DMS53 treated with DMSO at 0.1 percent for 48 hours (cell line): ENCODE results near the gene GRIN2B.

Experiments
- DNase-seq: peaks from one replicate; lab custom pipeline; 2025; ENCODE audit not compliant: unreplicated experiment; lab: John Stamatoyannopoulos, UW

GRIN2B gene

DNA sequence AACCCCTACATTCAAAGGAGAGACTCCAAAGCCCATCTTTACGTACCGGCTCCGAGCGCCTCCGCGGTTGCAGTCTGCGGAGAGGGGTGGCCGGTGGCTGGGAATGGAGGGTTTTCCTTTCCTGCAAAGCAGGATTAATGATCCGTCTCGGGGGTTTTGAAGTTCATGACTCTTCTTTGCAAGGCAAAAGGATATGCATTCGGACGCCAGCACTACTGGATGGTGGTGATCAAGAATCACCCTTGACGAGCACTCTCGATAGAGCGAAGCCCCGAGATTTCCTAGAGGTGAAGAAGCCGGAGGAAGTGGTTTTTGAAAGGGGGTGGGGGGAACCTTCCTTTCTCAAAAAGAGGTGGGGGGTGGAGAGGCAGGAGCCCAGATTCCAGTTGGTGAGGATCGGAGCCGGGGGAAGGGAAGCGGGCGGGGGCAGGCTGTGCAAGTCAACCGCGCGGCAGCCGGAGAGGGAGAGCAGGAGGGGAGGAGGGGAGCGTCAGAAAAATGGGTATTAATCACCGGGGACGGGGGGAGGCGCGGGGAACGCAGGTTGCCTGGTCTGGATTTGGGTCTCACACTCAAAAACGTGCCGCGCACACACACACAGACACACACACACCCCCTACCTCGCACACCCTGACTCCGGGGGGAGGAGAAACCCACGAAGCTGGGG lies at the start of gene GRIN2B:
Gene GRIN2B, minus strand, starts transcription at position 307 of the 667 bp plus-strand sequence. CDS start 115,394 bp downstream, outside the sequence.
- DNase-seq = peak; percentile 70

DNA sequence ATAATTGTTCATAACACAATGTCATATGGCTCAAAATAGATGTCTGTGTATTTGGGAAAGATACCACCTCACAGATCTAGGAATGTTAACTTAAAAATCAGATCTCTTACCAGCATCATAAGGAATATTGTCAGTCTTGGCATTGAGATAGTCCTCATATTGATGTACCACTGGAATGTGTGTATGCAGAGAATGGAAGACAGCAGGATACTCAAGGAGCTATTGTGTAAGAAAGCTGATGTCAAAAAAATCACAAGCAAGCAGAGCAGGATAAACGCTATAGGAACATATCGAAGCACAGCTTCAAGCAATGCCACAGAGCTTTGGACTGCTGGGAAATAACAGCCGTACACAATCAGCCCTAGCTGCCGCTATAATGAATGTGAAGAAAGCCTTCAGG lies 45.1 kb upstream of the GRIN2B start:
- no peak for DNase-seq

DNA sequence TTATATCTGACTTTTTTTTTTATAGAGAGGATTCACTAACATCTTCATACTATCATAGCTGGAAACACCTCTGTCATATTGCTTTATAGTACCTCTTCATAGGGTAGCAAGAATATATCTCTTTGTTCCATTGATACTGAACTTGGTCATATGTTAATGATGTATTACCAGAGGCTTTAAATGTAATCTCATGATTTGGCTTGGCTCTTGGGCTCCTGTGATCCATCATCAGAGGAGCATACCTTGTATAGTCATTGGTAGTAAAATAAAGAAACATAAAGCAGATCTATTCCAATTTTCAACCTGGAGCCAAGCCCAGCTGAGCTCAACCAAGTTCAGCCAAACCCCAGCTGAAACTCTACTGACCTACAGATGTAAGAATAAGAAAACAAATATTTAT lies 43.2 kb upstream of the GRIN2B start:
- no peak for DNase-seq

GRCh38 chr12:14018080-14018479 lies 36.7 kb upstream of the GRIN2B start:
- DNase-seq = no peak

DNA sequence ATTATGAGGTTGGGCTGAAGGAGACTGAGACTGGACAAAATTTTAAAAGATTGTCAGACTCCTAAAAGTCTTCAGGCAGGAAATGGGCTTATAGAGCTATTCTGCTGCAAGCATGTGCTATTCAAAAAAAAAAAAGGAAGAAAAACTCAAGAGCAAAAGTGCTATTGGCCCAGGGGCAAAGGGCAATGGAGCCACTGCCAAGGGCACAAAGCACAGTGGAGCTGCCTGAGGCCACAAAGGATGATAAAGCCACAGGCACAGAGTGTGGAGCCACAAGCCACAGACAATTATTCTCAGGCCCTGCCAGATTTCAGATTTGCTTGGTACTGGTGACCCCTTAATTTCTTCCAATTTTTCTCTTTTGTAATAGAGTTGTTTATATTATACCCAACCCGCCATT lies 29.6 kb upstream of the GRIN2B start:
- no peak for DNase-seq

- DNase-seq = no peak
Measured at GRCh38 chr12:14007639-14008038, 26.2 kb upstream of the GRIN2B start.

DNA sequence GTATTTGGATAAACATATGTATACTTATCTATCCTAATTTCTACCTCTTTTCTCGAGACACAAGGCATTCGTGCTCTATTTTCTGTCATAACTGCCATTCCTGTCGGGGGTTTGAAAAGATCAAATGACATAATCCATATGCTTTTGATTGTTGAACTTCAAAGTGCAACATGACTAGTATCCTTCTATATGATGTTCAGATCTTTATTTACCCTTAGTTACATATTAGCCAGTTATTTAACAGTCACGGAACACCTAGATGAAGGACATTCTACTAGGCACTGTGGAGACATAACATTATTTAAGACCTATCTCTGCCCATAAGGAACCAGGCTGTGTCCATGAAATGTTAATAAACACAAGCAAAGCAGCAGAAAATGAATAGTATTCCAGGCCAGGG lies 11.2 kb upstream of the GRIN2B start:
- DNase-seq = peak; percentile 98

DNA sequence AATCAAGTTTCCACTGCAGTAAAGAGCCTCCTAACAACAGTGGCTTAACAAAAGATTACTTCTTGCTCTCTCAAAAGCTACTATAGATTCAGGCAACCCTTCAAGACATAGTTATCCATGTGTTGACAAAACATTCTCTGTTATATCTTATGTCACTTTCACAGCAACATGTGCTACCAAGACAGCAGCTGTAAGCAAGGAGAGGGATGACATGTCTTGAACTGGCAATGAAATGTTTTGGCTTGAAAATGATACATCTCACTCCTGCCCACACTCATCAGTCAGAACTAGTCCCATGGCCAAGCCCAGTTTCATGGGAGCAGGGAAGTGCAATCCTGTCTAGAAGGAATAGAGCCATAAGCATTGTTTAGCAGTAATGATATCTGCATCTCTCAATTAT lies 10.7 kb upstream of the GRIN2B start:
- DNase-seq = peak; percentile 86

GRCh38 chr12:13986031-13986430 lies 4.6 kb upstream of the GRIN2B start:
- DNase-seq = peak; percentile 37

DNA sequence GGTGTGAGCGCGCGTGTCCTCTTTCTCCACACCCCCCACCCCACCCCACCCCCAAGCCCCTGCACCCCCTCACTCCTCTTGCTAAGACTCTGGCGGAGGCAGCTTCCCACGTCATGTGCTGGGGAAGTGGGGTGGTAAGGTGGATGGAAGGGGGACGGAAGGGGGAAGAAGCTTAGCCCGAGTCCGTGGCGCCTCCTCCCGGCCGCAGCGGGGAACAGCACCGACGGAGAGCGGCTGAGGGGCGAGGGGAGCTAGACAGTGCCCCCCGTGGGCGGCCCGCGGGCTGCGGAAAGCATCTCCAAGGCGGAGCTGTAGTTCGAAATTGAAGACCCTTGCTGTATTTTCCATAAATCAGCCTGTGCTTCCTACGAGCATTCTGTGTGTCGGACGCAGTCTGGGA lies 588 bp upstream of the GRIN2B start:
- DNase-seq = peak; percentile 62

GRCh38 chr12:13980538-13981295 lies 685 bp downstream of the GRIN2B start:
- peak; percentile 35 for DNase-seq

GRCh38 chr12:13979772-13980378 lies 1.5 kb downstream of the GRIN2B start:
- no peak for DNase-seq

- no peak for DNase-seq
Measured at GRCh38 chr12:13978876-13979275, 2.5 kb downstream of the GRIN2B start.

DNA sequence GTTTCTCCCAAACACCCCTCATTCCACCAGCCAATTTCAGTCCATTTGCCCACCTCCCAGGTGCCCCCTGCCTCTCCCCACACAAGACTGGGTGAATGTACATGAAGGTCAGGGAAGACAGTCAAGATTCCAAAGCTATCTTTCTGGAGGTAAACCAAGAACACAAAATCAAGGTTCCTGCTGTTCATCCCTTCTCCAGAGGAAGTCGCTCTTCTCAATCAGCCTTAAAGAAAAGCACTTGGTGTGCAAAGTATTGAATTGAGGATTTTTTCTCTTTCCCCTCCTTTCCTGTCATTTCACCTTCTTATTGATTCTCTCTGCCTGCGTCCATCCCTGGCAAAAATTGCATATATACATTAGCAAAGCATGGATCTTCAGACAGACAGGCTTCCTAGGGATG lies 4.5 kb downstream of the GRIN2B start:
- DNase-seq = no peak

GRCh38 chr12:13976028-13976584 lies 5.3 kb downstream of the GRIN2B start:
- no peak for DNase-seq

- no peak for DNase-seq
Measured at GRCh38 chr12:13973996-13974395, 7.4 kb downstream of the GRIN2B start.

- no peak for DNase-seq
Measured at GRCh38 chr12:13970803-13971202, 10.6 kb downstream of the GRIN2B start.

DNA sequence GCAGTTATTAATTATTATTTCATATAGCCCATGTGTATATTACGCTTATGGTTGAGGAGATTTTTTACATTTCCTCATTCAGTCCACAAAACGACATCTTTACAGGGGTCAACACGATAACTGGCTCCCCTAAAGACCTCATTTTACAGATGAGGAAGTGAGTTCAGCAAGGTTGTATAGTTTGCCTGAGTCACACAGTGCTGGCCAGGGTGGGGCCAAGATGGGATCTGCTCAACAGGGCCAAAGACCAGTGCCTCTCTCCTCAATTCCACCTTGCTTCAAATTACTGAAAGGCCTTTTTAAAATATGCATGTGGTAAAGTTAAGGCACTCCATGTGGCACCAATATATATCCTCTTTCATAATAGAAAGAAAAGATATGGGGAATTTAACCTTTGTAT lies 13.1 kb downstream of the GRIN2B start:
- no peak for DNase-seq

- no peak for DNase-seq
Measured at GRCh38 chr12:13964666-13965065, 16.7 kb downstream of the GRIN2B start.

- DNase-seq = no peak
Measured at GRCh38 chr12:13962699-13963098, 18.7 kb downstream of the GRIN2B start.

- no peak for DNase-seq
Measured at GRCh38 chr12:13961971-13962370, 19.4 kb downstream of the GRIN2B start.
